Activated CD4-positive, CD25-positive, alpha-beta regulatory T cell treated with anti-CD3 and anti-CD28 coated beads, Interleukin-2, amount 50 U/mL, for 72 hours (primary cell): ENCODE measurements around the gene PRM1.

Experiments used
- DNase-seq: peaks from one replicate; pipeline ENCODE4 v3.0.0; 2021

Gene PRM1

GRCh38 chr16:11232852-11233726, 48.0 kb downstream of the PRM1 start:
- peak; percentile 86 for DNase-seq

DNA sequence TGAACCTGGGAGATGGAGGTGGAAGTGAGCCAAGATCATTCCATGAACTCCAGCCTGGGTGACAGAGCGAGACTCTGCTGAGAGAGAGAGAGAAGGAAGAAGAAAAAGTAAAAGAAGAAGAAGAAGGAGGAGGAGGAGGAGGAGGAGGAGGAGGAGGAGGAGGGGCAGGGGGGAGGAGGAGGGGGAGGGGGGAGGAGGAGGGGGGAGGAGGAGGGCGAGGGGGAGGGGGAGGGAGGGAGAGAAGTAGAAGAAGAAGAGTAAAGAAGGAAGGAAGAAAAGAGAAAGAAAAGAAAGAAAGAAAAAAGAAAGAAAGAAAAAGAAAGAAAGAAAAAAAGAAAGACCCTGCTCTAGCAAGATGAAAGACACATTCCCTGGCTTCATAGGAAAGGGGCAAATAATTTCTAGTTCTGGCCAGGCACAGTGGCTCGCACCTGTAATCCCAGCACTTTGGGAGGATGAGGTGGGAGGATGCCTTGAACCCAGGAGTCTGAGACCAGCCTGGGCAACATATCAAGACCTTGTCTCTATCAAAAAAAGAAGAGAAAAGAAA, 48.8 kb downstream of the PRM1 start:
- DNase-seq, result no peak

- no peak for DNase-seq
Observed at GRCh38 chr16:11231367-11231970, 49.7 kb downstream of the PRM1 start.
